ENCODE data around the gene ADGRF4.
"Not testable (repeated sequence)": the region's sequence is repeated elsewhere in the genome, so short reads cannot be mapped to it uniquely, and the experiment has no call there.

ADGRF4 gene

DNA sequence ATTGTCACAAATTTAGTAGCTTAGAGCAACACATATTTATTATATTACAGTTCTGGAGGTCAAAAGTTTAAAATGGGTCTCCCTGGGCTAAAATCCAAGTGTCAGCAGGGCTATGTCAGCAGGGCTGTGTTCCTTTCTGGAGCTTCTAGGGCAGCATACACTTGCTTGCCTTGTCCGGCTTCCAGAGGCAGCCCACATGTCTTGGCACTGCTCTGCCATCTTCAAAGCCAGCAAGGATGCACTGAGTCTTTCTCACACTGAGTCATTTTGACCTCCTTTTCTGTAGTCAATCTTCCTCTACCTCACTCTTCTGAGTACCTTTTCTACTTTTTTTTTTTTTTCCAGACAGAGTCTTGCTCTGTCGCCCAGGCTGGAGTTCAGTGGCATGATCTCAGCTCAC, 39.0 kb downstream of the ADGRF4 start:
- TF ChIP-seq CTCF (IDR thresholded peaks at IDR 0.05) = no peak
- DNase-seq = no peak
- intact Hi-C loops (cut with DNase I; ENCODE audit: low total_unique reads) = no loop called here

GRCh38 chr6:47740714-47741113, 42.3 kb downstream of the ADGRF4 start:
- intact Hi-C loops (cut with DNase I; ENCODE audit: low total_unique reads) = no loop called here
- Histone ChIP-seq H3K4me3 (no peak overlapping the region), H3K4me1 (no peaks in the 10 kb centered on the region), H3K27ac (no peak overlapping the region), H3K27me3 (no peaks in the 10 kb centered on the region), H3K9me3 (no peaks in the 10 kb centered on the region), H3K36me3 (no peaks in the 10 kb centered on the region)
- no peak for DNase-seq
- no peak for TF ChIP-seq CTCF (IDR thresholded peaks at IDR 0.05)

More for the DNA sequence above, 39.0 kb downstream of the ADGRF4 start:
- Histone ChIP-seq H3K9me3 (no peaks in the 10 kb centered on the region), H3K4me1 (no peaks in the 10 kb centered on the region), H3K27me3 (no peaks in the 10 kb centered on the region), H3K27ac (no peak overlapping the region), H3K36me3 (no peaks in the 10 kb centered on the region), H3K4me3 (no peak overlapping the region)

DNA sequence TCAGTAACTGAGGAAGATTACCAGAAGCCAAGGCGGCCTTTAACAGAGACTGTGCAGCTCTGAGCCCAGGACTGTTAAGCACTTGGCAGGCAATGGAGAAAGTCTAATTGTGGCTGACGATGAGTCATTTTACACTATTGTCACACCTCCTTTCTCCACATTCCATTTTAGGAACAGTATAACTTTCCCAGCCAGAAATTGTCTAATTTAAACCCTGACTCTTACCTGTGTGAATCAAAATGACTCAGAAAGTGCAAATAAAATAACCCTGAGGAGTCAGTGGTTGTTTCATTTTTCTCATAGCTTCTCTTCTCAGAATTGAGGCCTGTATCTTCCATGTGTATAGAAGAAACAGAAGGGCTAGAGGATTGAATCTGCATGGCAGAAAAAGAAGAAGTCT, 43.4 kb downstream of the ADGRF4 start:
- no peaks in the 10 kb centered on the region for H3K4me1 ChIP-seq
- no peak for DNase-seq
- H3K4me3 ChIP-seq = no peak overlapping the region
- H3K27ac ChIP-seq = no peak overlapping the region
- intact Hi-C loops (cut with DNase I; ENCODE audit: low total_unique reads) = no loop called here
- TF ChIP-seq CTCF (IDR thresholded peaks at IDR 0.05) = no peak
- H3K9me3 ChIP-seq = no peaks in the 10 kb centered on the region
- H3K36me3 ChIP-seq = no peaks in the 10 kb centered on the region
- H3K27me3 ChIP-seq = no peaks in the 10 kb centered on the region

DNA sequence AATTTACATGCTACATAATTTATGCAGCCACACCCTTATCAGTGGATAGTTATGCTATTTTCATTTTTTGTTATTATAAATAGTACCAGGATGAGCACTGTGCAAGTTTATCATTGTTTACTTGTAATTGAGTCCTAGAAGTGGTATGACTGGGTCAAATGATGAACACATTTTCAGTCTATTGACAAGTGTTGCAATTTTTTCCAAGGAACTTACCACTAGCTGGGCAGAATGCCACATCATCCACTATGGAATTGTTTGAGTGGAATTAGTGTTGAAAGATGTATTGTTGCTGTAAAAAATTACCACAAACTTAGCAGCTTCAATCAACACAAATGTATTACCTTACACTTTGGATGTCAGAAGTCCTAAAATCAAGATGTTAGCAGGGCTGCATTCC, 45.4 kb downstream of the ADGRF4 start:
- Histone ChIP-seq H3K36me3 (no peaks in the 10 kb centered on the region), H3K4me3 (no peak overlapping the region), H3K4me1 (no peaks in the 10 kb centered on the region), H3K27me3 (no peaks in the 10 kb centered on the region), H3K27ac (no peak overlapping the region), H3K9me3 (no peaks in the 10 kb centered on the region)
- no peak for DNase-seq
- intact Hi-C loops (cut with DNase I; ENCODE audit: low total_unique reads) = no loop called here
- TF ChIP-seq CTCF (IDR thresholded peaks at IDR 0.05) = no peak

- H3K27ac ChIP-seq; H3K36me3 ChIP-seq; H3K4me1 ChIP-seq; intact Hi-C loops (cut with DNase I; ENCODE audit: low total_unique reads); H3K4me3 ChIP-seq; DNase-seq; H3K27me3 ChIP-seq; H3K9me3 ChIP-seq: not testable (repeated sequence)
Observed at GRCh38 chr6:47745269-47745668, 46.9 kb downstream of the ADGRF4 start.

- Histone ChIP-seq H3K27ac (no peak overlapping the region), H3K36me3 (no peaks in the 10 kb centered on the region), H3K9me3 (no peaks in the 10 kb centered on the region), H3K27me3 (no peaks in the 10 kb centered on the region), H3K4me3 (no peak overlapping the region), H3K4me1 (no peaks in the 10 kb centered on the region)
- intact Hi-C loops (cut with DNase I; ENCODE audit: low total_unique reads) = no loop called here
- TF ChIP-seq CTCF (IDR thresholded peaks at IDR 0.05) = no peak
- DNase-seq = no peak
Observed at GRCh38 chr6:47749757-47750156, 51.4 kb downstream of the ADGRF4 start.
